Pancreas (tissue), 10 donors: ENCODE measurements around the gene NLN. TPM values are rescaled to one million over a fixed set of nuclear protein-coding genes. Genes with fewer than 3 reads are reported as not detected.

ENCODE experiments used
- ATAC-seq, 4 donors: fragments of 200-7000 bp; cut with Tn5 transposase; one replicate each; pipeline versions ENCODE4 v1.8.0 to v1.9.1; 2020; ENCODE audit warnings: mild to moderate bottlenecking in 4 of 4, moderate library complexity in 4 of 4
- DNase-seq, 6 donors: peaks; one replicate each; pipeline ENCODE4 v3.0.0-alpha.2; 2020
- FAIRE-seq: peaks from 2 replicates; lab custom pipeline; 2012; peaks lifted over from hg19 to GRCh38; lab: Jason Lieb, UNC
- H3K27ac ChIP-seq, 4 donors: fragments of 200-600 bp; sonication (generic); 1 replicate in 3 of 4; 2 replicates in 1 of 4; pipeline versions ENCODE4 v1.5.0 to v1.8.0; 2020
- H3K27me3 ChIP-seq, 4 donors: fragments of 200-600 bp; one replicate each; pipeline ENCODE4 v1.8.0; 2021
- H3K36me3 ChIP-seq, 3 donors: fragments of 200-600 bp; sonication (generic) in 1 of 3; one replicate each; pipeline versions ENCODE4 v1.5.0 to v1.8.0; 2020 to 2021
- H3K4me1 ChIP-seq, 3 donors: fragments of 200-600 bp; one replicate each; pipeline ENCODE4 v1.8.0; 2021
- H3K4me3 ChIP-seq, 4 donors: fragments of 200-600 bp; sonication (generic) in 2 of 4; one replicate each; pipeline versions ENCODE4 v1.5.0 to v1.8.0; 2020 to 2021
- H3K9me3 ChIP-seq, 4 donors: fragments of 200-600 bp; one replicate each; pipeline ENCODE4 v1.8.0; 2021
- CTCF ChIP-seq, 4 donors: fragments of 200-600 bp; sonication (generic) in 3 of 4; IDR thresholded peaks; one replicate each; pipeline versions ENCODE4 v1.5.0 to v1.8.0; 2021; ENCODE audit warnings: antibody characterized with exemption in 4 of 4
- WGBS, 2 donors: extraction: QIAGEN DNeasy Blood & Tissue Kit; methylation state at CpG; one replicate each; pipeline ENCODE4 v1.1.7; 2013; 5-methylcytosine and 5-hydroxymethylcytosine counted together
- intact Hi-C, 3 donors: fragments of 100-400 bp; cut with DNase I; formaldehyde crosslinking; loops; one replicate each; pipeline versions ENCODE4 v1.11.1 to v1.14.2; 2022
- polyA plus RNA-seq, 2 donors: library from polyadenylated mRNA; stranded (reverse); fragments of 200-250 nt; gene quantifications; one replicate each; pipeline ENCODE4 v1.2.3, GENCODE V29; 2013
- total RNA-seq, 6 donors: library from RNA; stranded (reverse); fragmentation: NEBNext Ultra II Directional in 4 of 6; extraction: Animal tissue kit (Norgen Biotek cat#: 25700) in 4 of 6; gene quantifications; one replicate each; pipeline versions ENCODE4 v1.2.1 to v1.2.4, GENCODE V29; 2021 to 2023
- donor health status: healthy with polysubstance abuse.
- donor health status: DM: no; HTN: no; CAD: no; lungs with moderate emphysema.
- donor health status: DM: no; HTN: no; CAD: no.
- donor health status: control.
- donor health status: control.
- donor health status: Bipolar disorder and iron deficiency.
- donor health status: DM: yes; HTN: yes; CAD: no.
- donor health status: DM: no; HTN: no; CAD: no.
- donor health status: DM: no; HTN: no; CAD: no.
- donor health status: DM: yes; HTN: yes; CAD: no.

The NLN gene
- total and polyA plus RNA-seq, 8 donors: 1.8 to 15.0 (median 8.0) TPM

GRCh38 chr5:65762234-65762633 is 40.2 kb downstream of the NLN start:
- Histone ChIP-seq H3K27ac (no peak overlapping the region), H3K4me1 (peaks cover 0 to 7% (median 0%) of the 10 kb centered on the region in 3 donors), H3K27me3 (no peaks in the 10 kb centered on the region), H3K36me3 (no peaks in the 10 kb centered on the region), H3K4me3 (no peak overlapping the region), H3K9me3 (no peaks in the 10 kb centered on the region)
- no peak for TF ChIP-seq CTCF (IDR thresholded peaks at IDR 0.05)
- 84 to 86% methylated on average over 1 of the region's 1 CpG for WGBS, 2 donors
- DNase-seq: no peak
- intact Hi-C loops: no loop called here
- no peak for ATAC-seq
- no peak for FAIRE-seq

- H3K27ac ChIP-seq: no peak overlapping the region
- no peaks in the 10 kb centered on the region for H3K36me3 ChIP-seq
- FAIRE-seq: no peak
- no peaks in the 10 kb centered on the region for H3K9me3 ChIP-seq
- no peak for TF ChIP-seq CTCF (IDR thresholded peaks at IDR 0.05)
- WGBS, 2 donors: 95 to 100% methylated on average over 1 of the region's 1 CpG
- H3K4me1 ChIP-seq: peaks cover 0 to 6% (median 0%) of the 10 kb centered on the region in 3 donors
- ATAC-seq: no peak
- intact Hi-C loops: no loop called here
- no peak for DNase-seq
- H3K4me3 ChIP-seq: no peak overlapping the region
- H3K27me3 ChIP-seq: no peaks in the 10 kb centered on the region
Measured at GRCh38 chr5:65765582-65765981, 43.6 kb downstream of the NLN start.

- ATAC-seq (no peak), FAIRE-seq (no peak), DNase-seq (no peak)
- Histone ChIP-seq H3K27me3 (no peaks in the 10 kb centered on the region), H3K9me3 (no peaks in the 10 kb centered on the region), H3K4me3 (no peak overlapping the region), H3K4me1 (peaks cover 0 to under 1% (median 0%) of the 10 kb centered on the region in 3 donors), H3K36me3 (no peaks in the 10 kb centered on the region), H3K27ac (no peak overlapping the region)
- intact Hi-C loops: no loop called here
- TF ChIP-seq CTCF (IDR thresholded peaks at IDR 0.05): no peak
- WGBS, 2 donors: 91 to 92% methylated on average over 2 of the region's 2 CpGs
Measured at GRCh38 chr5:65766175-65766574, 44.2 kb downstream of the NLN start.

- Histone ChIP-seq H3K36me3 (no peaks in the 10 kb centered on the region), H3K4me1 (no peaks in the 10 kb centered on the region), H3K27me3 (no peaks in the 10 kb centered on the region), H3K9me3 (no peaks in the 10 kb centered on the region), H3K27ac (no peak overlapping the region), H3K4me3 (no peak overlapping the region)
- no peak for FAIRE-seq
- DNase-seq: no peak
- intact Hi-C loops: no loop called here
- no peak for ATAC-seq
- 89 to 100% methylated on average over 2 of the region's 2 CpGs for WGBS, 2 donors
- no peak for TF ChIP-seq CTCF (IDR thresholded peaks at IDR 0.05)
Measured at GRCh38 chr5:65766781-65767180, 44.8 kb downstream of the NLN start.

GRCh38 chr5:65767565-65767964 is 45.6 kb downstream of the NLN start:
- 91 to 100% methylated on average over 1 of the region's 1 CpG for WGBS, 2 donors
- Histone ChIP-seq H3K4me1 (no peaks in the 10 kb centered on the region), H3K27ac (no peak overlapping the region), H3K9me3 (no peaks in the 10 kb centered on the region), H3K36me3 (no peaks in the 10 kb centered on the region), H3K4me3 (no peak overlapping the region), H3K27me3 (no peaks in the 10 kb centered on the region)
- intact Hi-C loops: no loop called here
- FAIRE-seq: no peak
- TF ChIP-seq CTCF (IDR thresholded peaks at IDR 0.05): no peak
- no peak for DNase-seq
- ATAC-seq: no peak
